OCI-LY3 (cell line): ENCODE results near the gene NLGN2.

Experiments used
- CTCF ChIP-seq: fragments of 200-600, 300-600 bp; sonication (generic); IDR thresholded peaks from 2 replicates; pipeline ENCODE4 v1.5.1; 2014; ENCODE audit warnings: antibody characterized with exemption, low read length, low read depth
- EZH2phosphoT487 ChIP-seq: fragments of 200-600 bp; shearing (Covaris generic); IDR thresholded peaks from 2 replicates; pipeline ENCODE4 v1.6.1; 2018; ENCODE audit warnings: antibody characterized with exemption, mixed run types, low read depth

- TF ChIP-seq CTCF (no peak), EZH2phosphoT487 (no peak)
These were observed 4.5 kb upstream of the NLGN2 start for GRCh38 chr17:7403043-7403726.
